ENCODE data around the gene CTNNA3. TPM values are rescaled to one million over a fixed set of nuclear protein-coding genes. Genes with fewer than 3 reads are reported as not detected.

CTNNA3 gene
- total RNA-seq, 4 donors from 2014 or later = 14.3 to 49.5 (median 24.2) TPM

DNA sequence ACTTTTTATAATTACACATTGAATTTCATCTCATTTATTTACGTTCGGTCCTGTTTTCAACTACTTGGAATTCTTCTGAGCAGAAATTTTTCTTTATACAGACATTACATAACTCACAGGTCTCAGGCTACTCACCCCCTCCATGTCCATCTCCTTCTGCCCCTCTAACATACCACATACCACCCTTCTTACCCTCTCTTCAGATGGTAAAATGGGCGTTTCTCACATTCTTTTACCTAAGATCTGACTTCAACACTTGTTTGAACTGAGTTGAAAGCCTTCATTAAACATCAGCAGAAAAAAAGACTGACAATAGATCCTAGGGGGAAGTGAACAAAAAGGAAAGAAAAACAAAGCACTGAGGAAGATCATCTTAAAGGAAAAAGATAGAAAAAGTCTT is 309.7 kb downstream of the CTNNA3 start:
- no peak overlapping the region for H3K4me3 ChIP-seq
- intact Hi-C loops (cut with DNase I; ENCODE audit: low total_unique reads) (no loop called here), in situ Hi-C loops (cut with MboI; ENCODE audit: low sequenced_read_pairs in 4 of 4) (no loop called here)
- H3K27me3 ChIP-seq = no peaks in the 10 kb centered on the region
- no peaks in the 10 kb centered on the region for H3K36me3 ChIP-seq
- TF ChIP-seq POLR2A (IDR thresholded peaks at IDR 0.05) = no peak
- DNase-seq = no peak
- no peak for ATAC-seq
- peaks cover 0 to 7% of the 10 kb centered on the region in 2 donors for H3K4me1 ChIP-seq
- H3K9me3 ChIP-seq = no peaks in the 10 kb centered on the region
- no peak overlapping the region for H3K27ac ChIP-seq

- in situ Hi-C loops (cut with MboI; ENCODE audit: low sequenced_read_pairs in 4 of 4) (no loop called here), intact Hi-C loops (cut with DNase I; ENCODE audit: low total_unique reads) (no loop called here)
These were observed 310.4 kb downstream of the CTNNA3 start for GRCh38 chr10:67385566-67385965.

GRCh38 chr10:67385089-67385488 is 310.9 kb downstream of the CTNNA3 start:
- Histone ChIP-seq H3K27me3 (no peaks in the 10 kb centered on the region), H3K36me3 (no peaks in the 10 kb centered on the region), H3K4me1 (peaks cover 0 to 7% of the 10 kb centered on the region in 2 donors), H3K4me3 (no peak overlapping the region), H3K27ac (no peak overlapping the region), H3K9me3 (no peaks in the 10 kb centered on the region)
- no peak for ATAC-seq
- no peak for DNase-seq
- no peak for TF ChIP-seq CTCF (IDR thresholded peaks at IDR 0.05 in 4 of 5, conservative IDR thresholded peaks at IDR 0.05 in 1 of 5)
- no peak for TF ChIP-seq POLR2A (IDR thresholded peaks at IDR 0.05)
- intact Hi-C loops (cut with DNase I; ENCODE audit: low total_unique reads) = no loop called here
- in situ Hi-C loops (cut with MboI; ENCODE audit: low sequenced_read_pairs in 4 of 4) = no loop called here

More at GRCh38 chr10:67385566-67385965, 310.4 kb downstream of the CTNNA3 start:
- no peaks in the 10 kb centered on the region for H3K36me3 ChIP-seq
- H3K4me3 ChIP-seq = no peak overlapping the region
- no peaks in the 10 kb centered on the region for H3K27me3 ChIP-seq
- no peak overlapping the region for H3K27ac ChIP-seq
- H3K4me1 ChIP-seq = peaks cover 0 to 7% of the 10 kb centered on the region in 2 donors
- no peak for ATAC-seq
- no peaks in the 10 kb centered on the region for H3K9me3 ChIP-seq
- no peak for TF ChIP-seq POLR2A (IDR thresholded peaks at IDR 0.05)
- TF ChIP-seq CTCF (IDR thresholded peaks at IDR 0.05 in 4 of 5, conservative IDR thresholded peaks at IDR 0.05 in 1 of 5) = no peak
- DNase-seq = no peak

GRCh38 chr10:67331121-67331910 is 364.7 kb downstream of the CTNNA3 start:
- in situ Hi-C loops (cut with MboI; ENCODE audit: low sequenced_read_pairs in 4 of 4) (no loop called here), intact Hi-C loops (cut with DNase I; ENCODE audit: low total_unique reads) (no loop called here)
- TF ChIP-seq POLR2A (IDR thresholded peaks at IDR 0.05) (no peak), CTCF (IDR thresholded peaks at IDR 0.05 in 4 of 5, conservative IDR thresholded peaks at IDR 0.05 in 1 of 5) (no peak)
- H3K4me1 ChIP-seq = no peaks in the 10 kb centered on the region
- no peak overlapping the region for H3K27ac ChIP-seq
- ATAC-seq (no peak), DNase-seq (no peak)
- H3K9me3 ChIP-seq = no peaks in the 10 kb centered on the region
- no peak overlapping the region for H3K4me3 ChIP-seq
- H3K27me3 ChIP-seq = no peaks in the 10 kb centered on the region
- H3K36me3 ChIP-seq = no peaks in the 10 kb centered on the region

- no peak for DNase-seq
- Histone ChIP-seq H3K27ac (no peak overlapping the region), H3K4me1 (no peaks in the 10 kb centered on the region), H3K27me3 (no peaks in the 10 kb centered on the region), H3K36me3 (no peaks in the 10 kb centered on the region), H3K9me3 (no peaks in the 10 kb centered on the region), H3K4me3 (no peak overlapping the region)
- intact Hi-C loops (cut with DNase I; ENCODE audit: low total_unique reads) (no loop called here), in situ Hi-C loops (cut with MboI; ENCODE audit: low sequenced_read_pairs in 4 of 4) (no loop called here)
- TF ChIP-seq CTCF (IDR thresholded peaks at IDR 0.05 in 4 of 5, conservative IDR thresholded peaks at IDR 0.05 in 1 of 5) (no peak), POLR2A (IDR thresholded peaks at IDR 0.05) (no peak)
- no peak for ATAC-seq
These were observed 368.1 kb downstream of the CTNNA3 start for GRCh38 chr10:67327626-67328535.
